NCI-H2227 treated with DMSO at 0.1 percent for 48 hours (cell line): ENCODE measurements around the gene MAOA.
"Not testable (repeated sequence)": the region's sequence is repeated elsewhere in the genome, so short reads cannot be mapped to it uniquely, and the experiment has no call there.

Experiments
- DNase-seq: peaks from one replicate; lab custom pipeline; 2025; lab: John Stamatoyannopoulos, UW

MAOA gene

DNA sequence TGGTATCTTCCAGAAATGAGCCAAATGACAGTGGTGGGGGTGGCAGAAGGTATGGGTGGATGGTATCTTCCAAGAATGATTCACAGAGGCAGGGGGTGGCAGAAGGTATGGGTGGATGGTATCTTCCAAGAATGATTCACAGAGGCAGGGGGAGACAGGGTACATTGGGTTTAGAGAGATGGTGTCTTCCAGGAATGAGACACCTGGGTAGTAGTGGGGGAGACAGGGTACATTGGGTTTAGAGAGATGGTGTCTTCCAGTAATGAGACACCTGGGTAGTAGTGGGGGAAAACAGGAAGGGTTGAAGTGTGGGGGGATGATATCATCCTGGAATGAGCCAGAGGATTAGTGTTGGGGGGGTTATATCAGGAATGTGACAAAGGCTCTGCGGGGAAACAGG is 62.0 kb downstream of the MAOA start:
- no peak for DNase-seq

DNA sequence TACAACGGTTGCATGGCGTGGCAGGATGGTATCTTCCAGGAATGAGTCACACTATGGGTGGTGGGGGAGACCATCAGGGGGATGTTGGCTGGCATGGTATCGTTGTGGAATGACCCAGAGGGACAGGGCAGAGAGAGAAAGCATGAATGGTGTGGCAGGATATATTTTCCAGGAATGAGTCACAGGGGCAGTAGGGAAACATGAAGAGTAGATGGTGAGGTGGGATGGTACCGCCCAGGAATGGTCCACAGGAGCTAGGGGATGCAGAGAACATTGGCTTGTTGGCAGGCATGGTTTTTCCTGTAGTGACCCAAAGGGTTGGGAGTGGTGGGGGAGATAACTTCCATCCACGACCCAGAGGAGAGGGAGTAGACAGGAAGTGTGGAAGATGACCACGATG is 62.4 kb downstream of the MAOA start:
- DNase-seq = no peak

DNA sequence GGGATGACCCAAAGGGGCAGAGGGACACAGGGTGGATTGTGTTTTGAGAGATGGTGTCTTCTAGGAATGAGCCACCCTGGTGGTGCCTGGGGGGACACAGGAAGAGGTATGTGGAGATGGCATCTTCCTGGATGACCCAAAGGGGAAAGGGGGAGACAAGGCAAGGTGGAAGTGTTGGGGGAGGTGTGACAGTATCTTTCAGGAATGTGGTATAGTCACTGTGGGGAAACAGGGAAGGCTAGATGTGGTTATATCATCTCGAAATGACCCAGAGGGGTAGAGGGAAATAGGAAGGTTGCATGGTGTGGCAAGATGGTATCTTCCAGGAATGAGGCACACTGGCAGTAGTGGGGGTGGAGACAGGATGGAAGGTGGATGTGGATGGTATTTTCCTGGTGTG is 62.9 kb downstream of the MAOA start:
- no peak for DNase-seq

DNA sequence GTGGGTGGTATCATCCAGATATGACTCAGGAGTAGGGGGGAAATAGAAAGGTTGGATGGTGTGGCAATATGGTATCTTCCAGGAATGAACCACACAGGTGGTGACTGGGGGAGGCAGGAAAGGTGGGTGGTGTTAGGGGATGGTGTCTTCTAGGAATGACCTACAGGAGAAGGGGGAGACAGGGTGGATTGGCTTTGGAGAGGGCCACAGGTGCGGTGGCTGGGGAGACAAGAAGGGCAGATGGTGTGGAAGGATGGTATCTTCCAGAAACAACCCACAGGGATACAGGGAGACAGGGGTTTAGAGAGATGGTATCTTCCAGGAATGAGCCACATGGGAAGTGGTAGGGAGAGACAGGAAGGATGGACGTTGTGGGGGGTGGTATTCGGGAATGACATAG is 64.0 kb downstream of the MAOA start:
- DNase-seq = no peak

DNA sequence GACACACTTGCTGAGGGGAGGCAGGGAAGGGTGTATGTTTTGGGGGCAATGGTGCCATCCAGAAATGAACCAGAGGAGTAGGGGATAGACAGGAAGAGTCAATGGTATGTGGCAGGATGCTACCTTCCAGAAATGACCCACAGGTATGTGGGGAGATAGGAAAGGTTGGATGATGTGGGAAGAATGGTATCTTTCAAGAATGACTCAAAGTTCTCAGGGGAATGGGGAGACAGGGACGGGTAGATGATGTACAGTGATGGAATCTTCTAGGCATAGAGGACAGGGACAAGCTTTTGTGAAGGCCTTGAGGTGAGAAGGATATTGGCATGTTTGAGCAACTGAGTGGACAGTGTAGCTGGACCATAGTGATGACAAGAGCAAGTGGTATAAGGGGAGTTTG is 64.9 kb downstream of the MAOA start:
- DNase-seq = no peak

DNA sequence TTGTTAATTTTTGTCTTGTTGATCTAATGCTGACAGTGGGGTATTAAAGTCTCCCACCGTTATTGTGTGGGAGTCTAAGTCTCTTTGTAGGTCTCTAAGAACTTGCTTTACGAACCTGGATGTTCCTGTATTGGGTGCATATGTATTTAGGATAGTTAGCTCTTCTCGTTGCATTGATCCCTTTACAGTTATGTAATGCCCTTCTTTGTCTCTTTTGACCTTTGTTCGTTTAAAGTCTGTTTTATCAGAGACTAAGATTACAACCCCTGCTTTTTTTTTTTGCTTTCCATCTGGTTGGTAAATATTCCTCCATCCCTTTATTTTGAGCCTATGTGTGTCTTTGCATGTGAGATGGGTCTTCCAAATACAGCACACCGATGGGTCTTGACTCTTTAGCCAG is 69.1 kb downstream of the MAOA start:
- DNase-seq = not testable (repeated sequence)

DNA sequence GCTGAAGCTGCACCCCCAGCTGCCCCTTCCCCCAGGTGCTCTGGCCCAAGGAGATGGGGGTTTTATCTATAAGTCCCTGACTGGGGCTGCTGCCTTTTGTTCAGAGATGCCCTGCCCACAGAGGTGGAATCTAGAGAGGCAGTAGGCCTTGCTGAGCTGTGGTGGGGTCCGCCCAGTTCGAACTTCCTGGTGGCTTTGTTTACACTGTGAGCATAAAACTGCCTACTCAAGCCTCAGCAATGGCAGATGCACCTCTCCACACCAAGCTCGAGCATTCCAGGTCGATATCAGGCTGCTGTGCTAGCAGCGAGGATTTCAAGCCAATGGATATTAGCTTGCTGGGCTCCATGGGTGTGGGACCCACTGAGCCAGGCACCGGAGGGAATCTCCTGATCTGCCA is 71.2 kb downstream of the MAOA start:
- not testable (repeated sequence) for DNase-seq

DNA sequence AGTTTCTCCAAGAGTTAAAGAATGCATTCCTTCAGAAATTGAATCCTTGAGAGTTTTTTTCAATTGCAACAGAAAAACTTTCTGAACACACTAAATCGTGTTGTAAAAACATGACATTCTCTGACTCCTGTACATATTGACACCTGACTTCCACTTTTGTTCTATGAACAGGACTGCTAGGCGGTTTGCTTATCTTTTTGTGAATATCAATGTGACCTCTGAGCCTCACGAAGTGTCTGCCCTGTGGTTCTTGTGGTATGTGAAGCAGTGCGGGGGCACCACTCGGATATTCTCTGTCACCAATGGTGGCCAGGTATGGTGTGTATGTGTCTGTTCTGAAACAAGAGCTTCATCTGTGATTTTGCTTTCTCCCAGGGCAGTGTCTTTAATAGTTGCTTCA is 71.9 kb downstream of the MAOA start:
- DNase-seq = no peak

DNA sequence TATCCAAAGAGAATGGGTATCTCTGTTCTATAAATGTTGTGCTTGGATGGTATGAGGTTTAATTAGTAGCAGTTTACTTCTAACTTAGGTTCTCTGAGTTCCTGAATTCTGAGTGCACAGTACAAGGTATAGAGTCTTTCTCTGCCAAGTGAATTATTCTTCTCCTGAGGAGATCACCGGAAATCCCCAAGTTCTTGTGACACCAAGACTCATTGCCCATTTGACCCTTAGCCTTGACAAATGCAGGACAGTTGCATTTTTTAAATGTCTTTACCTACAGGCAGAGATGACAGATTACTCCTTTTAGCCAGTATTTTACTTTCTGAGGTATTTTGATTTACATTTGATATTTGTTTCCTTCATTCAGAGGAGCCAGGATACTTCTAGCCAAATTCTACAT is 72.9 kb downstream of the MAOA start:
- no peak for DNase-seq

DNA sequence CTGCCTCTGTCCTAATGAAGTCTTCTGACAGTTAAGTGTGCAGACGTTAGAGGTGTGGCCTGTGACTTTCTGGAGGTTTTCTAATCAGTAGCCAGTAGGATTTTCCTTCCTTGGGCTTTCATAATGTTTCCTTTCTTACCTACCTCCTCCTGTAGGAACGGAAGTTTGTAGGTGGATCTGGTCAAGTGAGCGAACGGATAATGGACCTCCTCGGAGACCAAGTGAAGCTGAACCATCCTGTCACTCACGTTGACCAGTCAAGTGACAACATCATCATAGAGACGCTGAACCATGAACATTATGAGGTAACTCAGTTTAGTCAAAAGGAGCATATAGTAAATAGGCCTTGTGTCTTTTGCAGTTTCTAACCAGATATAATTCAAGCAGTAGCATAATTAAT is 75.0 kb downstream of the MAOA start:
- peak; percentile 1 for DNase-seq

DNA sequence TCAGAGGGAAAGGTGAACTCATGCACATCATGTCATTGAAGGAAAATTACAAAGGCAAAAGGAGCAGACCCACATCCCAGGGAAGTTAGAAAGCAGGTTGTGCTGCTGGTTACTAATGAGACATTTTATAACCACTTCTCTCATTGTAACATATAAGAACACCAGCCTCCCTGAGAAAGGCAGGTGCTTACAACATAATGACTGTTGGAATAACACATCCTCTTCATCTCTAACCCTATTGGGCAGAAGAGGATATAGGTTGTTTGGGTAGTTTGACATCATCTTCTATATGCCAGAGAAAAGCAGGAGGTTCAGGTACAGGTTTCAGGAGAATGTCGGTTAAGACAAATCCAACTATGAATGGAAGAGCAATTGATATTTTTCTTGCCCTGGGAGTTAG is 77.6 kb downstream of the MAOA start:
- no peak for DNase-seq

DNA sequence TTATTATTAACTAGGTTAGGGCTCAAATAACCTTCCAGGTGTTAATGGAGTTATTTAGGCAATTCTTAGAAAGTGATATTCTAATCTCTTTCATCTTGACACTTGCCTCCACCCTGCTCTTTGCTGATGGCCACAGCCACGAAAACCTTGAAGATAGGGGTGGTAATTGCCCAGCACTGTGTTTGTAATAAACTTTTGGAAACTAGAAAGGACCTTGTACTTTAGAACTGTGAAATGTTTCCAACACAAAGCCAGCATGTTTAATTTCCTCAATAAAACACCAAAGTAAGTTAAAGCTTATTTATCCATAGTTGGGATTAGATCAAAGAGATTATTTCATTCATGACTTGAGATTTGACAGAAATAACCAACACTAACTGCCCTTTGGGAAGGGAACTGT is 78.3 kb downstream of the MAOA start:
- no peak for DNase-seq

DNA sequence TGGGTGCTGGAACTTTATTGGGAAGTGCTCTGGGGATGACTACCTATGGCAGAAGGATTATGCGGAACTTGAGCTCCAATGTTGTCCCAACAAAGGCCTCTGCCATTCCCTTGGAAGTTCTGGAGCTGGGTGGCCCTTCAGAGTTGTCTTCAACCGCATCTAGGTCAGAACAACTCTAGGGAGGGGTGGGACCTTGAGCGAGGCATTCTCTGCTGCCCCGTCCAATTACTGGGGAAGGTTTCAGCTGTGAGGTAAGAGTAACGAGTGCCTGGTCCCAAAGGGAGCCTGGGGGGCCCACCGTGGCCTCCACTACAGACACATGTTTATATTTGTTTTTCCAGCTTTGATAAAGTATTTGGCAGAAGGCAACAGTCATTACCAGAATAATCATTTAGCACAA is 79.4 kb downstream of the MAOA start:
- no peak for DNase-seq

DNA sequence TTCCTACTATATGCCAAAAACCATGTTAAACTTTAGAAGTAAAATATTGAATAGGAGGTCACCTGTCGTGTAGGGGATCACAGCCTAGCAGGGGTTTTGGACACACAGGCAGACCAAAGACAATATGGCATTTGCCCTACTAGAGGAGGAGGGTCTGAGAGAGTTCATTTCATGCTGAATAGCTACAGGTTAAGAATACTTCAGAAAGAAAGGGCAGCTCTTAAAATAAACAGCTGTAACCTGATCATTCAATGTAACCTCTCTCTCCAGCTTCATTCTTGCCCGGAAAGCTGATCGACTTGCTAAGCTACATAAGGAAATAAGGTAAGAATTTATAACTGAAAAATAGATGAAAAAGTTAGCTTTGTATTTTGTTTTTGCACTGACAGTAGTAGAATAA is 79.9 kb downstream of the MAOA start:
- no peak for DNase-seq

DNA sequence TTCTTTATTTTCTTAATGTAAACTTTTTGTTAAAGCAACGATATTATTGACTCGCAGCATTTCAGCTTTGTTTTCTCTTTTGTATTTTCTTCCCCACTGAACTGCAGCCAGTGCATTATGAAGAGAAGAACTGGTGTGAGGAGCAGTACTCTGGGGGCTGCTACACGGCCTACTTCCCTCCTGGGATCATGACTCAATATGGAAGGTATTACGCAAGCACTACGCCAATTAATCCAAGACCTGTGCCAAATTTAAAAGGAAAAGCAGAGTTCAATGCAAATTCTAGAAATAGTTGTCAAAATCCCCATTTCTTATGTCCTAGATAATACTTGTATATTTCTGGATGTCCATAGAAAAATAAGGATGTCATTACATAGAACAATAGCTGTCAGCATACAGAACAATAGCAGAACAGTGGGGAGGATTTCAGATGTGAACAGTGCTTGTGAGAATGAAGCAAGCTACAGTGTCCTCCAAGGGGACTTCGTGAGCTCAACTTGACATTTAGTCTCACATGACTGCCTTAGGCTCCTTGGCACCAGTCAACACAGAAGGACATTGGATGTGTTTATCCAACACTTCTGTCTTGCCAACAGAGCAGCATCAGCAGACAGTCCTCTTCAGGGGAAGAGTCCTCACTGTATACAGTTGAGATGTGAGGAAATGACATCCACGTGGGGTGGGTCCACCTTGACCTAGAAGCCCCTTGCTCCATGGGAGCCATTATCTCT is 85.9 kb downstream of the MAOA start:
- DNase-seq = no peak

DNA sequence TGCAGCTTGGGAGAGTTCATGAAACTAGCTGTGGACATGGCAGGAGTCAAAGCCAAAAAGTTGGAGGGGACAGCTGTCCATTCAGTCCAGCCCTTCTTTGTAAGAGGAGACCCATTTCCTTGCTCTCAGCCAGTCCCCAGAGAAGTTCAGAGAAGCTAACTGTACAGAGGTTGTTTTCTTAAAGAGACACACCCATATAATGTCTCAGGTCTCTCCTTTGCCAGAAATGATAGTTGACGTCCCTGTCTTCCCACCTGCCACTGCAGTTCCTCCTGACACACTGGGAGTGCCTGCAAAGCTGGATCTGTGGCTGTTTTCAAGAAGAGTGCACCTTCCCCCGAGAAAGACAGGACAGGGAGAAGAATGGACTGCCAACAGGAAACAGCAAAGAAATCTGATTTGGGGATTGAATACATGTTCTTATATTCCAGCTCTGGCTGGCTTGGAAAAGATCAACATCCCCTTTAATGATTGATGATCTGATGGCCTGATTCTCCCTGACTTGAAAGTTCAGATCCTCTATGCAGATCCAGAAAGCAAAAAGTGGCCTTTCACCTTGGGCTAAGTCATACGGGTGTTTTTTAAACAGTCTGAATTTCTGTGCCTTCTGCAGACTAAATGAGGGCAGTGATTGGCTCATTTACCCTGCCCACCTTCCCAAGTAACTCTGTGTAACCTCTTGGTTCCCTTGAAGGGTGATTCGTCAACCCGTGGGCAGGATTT is 87.2 kb downstream of the MAOA start:
- DNase-seq = no peak

DNA sequence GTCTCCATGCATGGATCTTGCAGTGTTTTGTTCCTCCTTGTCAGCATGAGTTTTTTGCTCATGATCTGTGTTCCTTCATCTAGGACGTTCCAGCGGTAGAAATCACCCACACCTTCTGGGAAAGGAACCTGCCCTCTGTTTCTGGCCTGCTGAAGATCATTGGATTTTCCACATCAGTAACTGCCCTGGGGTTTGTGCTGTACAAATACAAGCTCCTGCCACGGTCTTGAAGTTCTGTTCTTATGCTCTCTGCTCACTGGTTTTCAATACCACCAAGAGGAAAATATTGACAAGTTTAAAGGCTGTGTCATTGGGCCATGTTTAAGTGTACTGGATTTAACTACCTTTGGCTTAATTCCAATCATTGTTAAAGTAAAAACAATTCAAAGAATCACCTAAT is 88.2 kb downstream of the MAOA start:
- no peak for DNase-seq

DNA sequence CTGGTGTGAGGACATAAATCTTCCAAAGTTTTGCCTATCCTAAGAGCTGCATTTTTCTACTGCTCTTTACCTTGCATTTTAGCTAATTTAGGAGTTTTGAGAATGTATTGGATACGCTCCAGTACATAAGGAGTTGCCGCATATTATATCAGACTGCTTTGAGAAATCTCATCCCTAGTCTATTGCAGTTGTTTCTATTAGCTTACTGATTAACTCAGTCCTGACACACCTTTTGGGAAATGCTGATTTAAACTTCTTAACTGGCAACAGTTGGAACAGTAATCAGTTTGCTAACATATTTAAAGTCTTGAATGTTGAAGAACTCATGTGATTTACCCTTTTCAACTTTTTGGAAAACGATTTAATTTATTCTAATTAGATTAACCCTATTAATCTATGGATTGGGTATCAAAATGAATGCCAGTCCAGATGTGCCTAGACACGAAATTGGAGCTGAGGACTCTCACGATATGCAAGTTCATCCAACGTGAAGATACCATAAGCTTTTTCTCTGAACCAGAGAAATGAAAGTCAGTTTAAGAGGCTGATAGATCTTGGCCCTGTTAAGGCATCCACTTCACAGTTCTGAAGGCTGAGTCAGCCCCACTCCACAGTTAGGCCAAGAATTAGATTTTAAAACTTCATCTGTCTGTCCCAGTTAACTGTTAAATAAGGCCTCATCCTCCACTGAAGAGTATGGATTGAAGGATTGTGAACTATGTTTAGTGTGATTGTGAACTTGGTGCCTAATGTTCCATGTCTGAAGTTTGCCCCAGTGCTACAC is 90.0 kb downstream of the MAOA start:
- DNase-seq = no peak

DNA sequence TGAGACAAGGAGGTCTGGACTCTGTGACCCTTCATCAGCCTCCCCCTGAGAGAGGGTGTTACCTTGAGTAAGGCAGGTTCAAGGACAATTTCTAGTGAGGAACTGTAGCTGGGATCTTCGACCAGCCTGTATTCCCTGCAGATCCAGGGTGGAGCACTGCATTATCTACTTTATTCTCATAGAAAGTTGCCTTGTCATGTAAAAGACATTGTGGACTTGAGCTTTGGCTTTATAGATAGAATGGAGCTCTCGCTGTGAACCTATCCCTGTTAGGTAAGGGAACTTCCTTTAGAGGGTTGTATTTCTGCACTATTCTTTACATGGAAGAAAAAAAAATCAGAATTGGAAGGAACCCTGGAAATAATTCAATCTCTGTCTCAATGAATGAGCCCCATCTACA is 91.4 kb downstream of the MAOA start:
- DNase-seq = no peak

DNA sequence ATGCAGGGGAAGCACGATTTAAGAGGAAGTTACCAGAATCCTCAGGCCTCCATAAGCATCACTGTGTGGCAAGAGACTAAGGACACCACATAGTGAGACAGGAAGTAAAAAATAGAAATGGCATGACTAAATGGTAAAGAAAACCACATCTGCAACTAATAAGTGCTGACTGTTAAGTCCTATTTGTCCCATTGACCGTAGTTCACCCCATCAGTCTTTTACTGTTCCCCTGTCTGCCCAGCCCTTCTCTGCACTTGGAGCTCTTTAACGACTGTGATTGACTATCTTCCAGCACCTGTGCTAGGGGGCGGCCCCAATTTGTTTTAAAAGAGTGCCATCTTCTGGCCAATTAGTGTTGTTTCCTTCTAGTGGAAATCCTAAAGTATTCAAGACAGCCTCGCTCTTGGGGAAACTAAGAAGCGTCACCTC is 94.2 kb downstream of the MAOA start:
- DNase-seq = peak; percentile 53

DNA sequence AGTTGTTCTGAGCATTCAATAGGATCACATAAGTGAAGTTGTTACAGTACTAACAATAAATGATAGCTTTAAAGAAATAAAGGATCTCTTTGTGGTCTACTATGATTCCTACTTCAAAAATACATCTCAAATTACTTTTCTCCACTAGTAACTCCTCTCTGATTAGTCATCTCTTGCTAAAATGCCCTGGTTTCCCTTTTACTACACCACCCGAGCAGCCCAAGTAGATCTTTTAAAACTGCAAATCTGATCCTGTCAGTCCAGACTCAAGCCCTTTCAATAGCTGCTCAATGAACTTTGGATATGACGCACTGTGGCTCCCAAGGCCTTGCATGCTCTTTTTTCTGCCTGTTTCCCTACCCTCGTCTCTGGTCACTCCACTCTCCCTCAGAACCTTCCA is 97.5 kb downstream of the MAOA start:
- no peak for DNase-seq

DNA sequence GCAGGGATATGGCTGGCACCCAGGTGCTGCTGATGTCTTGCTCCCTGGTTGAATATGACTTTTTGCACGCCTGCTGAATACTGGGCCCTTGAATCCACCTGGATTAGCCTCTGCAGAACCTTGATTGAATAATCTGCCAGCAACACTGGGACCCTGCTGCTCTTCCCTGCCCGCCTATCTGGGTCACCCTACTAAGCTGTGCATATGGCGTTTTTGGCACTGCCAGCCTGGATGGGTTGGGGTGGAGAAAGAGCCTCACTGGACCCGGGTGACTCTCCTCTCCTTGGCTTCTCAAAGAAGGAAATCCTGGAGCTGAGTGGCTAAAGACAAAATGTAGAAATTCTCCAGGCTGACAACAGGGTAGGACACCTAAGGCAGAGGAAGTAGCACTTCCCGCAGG is 100.0 kb downstream of the MAOA start:
- DNase-seq = no peak

DNA sequence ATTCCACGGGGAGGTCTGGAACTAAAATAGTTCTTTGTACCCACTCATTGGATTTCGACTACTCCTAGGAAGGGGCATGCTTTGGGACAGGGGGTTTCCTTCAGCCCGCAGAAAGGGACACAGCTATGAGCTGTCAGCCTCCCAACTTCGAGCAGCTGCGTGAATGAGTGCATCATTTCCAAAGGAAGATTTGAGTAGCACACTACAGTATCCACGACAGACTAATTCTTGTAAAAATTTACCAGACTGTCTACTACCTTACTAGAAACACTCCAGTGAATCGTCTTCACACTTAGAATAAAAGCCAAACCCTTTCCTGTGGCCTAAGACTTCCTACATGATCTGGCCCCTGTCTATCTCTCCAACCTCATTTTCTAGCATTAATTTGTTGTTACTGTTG is 101.9 kb downstream of the MAOA start:
- DNase-seq = no peak
